ENCODE data around the gene ATAD3A. TPM values are rescaled to one million over a fixed set of nuclear protein-coding genes. Genes with fewer than 3 reads are reported as not detected.
A peak's percentile ranks its signal among the peaks of the same experiment; 100 is the strongest.

ATAD3A gene
- total RNA-seq, 2 experiments from 2014 or later: 32.6 to 33.6 TPM

GRCh38 chr1:1541956-1542765, 30.2 kb downstream of the ATAD3A start:
- Mint-ChIP-seq H3K36me3 (peaks cover 3% of the 10 kb centered on the region), H3K9me3 (no peaks in the 10 kb centered on the region), H3K4me3 (no peak overlapping the region), H3K27ac (no peak overlapping the region), H3K4me1 (no peaks in the 10 kb centered on the region), H3K27me3 (no peaks in the 10 kb centered on the region)
- DNase-seq: no peak
- ATAC-seq (ENCODE audit: low read depth): no peak
- POLR2A ChIA-PET: no interaction called here

- H3K27ac Mint-ChIP-seq: no peak overlapping the region
- no peaks in the 10 kb centered on the region for H3K27me3 Mint-ChIP-seq
- peaks cover 3% of the 10 kb centered on the region for H3K36me3 Mint-ChIP-seq
- no peak for ATAC-seq (ENCODE audit: low read depth)
- POLR2A ChIA-PET: no interaction called here
- H3K4me1 Mint-ChIP-seq: no peaks in the 10 kb centered on the region
- DNase-seq: no peak
- no peaks in the 10 kb centered on the region for H3K9me3 Mint-ChIP-seq
- H3K4me3 Mint-ChIP-seq: no peak overlapping the region
Observed at GRCh38 chr1:1542766-1543705, 31.1 kb downstream of the ATAD3A start.

GRCh38 chr1:1543706-1544099, 31.7 kb downstream of the ATAD3A start:
- ATAC-seq (ENCODE audit: low read depth) (no peak), DNase-seq (no peak)
- POLR2A ChIA-PET: no interaction called here
- peaks cover 3% of the 10 kb centered on the region for H3K36me3 Mint-ChIP-seq
- no peaks in the 10 kb centered on the region for H3K9me3 Mint-ChIP-seq
- no peaks in the 10 kb centered on the region for H3K27me3 Mint-ChIP-seq
- no peak overlapping the region for H3K27ac Mint-ChIP-seq
- no peak overlapping the region for H3K4me3 Mint-ChIP-seq
- H3K4me1 Mint-ChIP-seq: no peaks in the 10 kb centered on the region

- H3K27ac Mint-ChIP-seq: no peak overlapping the region
- H3K9me3 Mint-ChIP-seq: no peaks in the 10 kb centered on the region
- H3K4me3 Mint-ChIP-seq: no peak overlapping the region
- ATAC-seq (ENCODE audit: low read depth) (no peak), DNase-seq (no peak)
- no peaks in the 10 kb centered on the region for H3K4me1 Mint-ChIP-seq
- POLR2A ChIA-PET: no interaction called here
- no peaks in the 10 kb centered on the region for H3K27me3 Mint-ChIP-seq
- peaks cover 3% of the 10 kb centered on the region for H3K36me3 Mint-ChIP-seq
Observed at GRCh38 chr1:1544544-1544943, 32.6 kb downstream of the ATAD3A start.

- no peaks in the 10 kb centered on the region for H3K9me3 Mint-ChIP-seq
- H3K4me1 Mint-ChIP-seq: no peaks in the 10 kb centered on the region
- no peak overlapping the region for H3K27ac Mint-ChIP-seq
- no peak overlapping the region for H3K4me3 Mint-ChIP-seq
- no peaks in the 10 kb centered on the region for H3K27me3 Mint-ChIP-seq
- H3K36me3 Mint-ChIP-seq: peaks cover 3% of the 10 kb centered on the region
- DNase-seq: no peak
- POLR2A ChIA-PET: interaction anchor here (1.0 kb wide), 1 partner anchor 9 kb away, joined by 3 read pairs; no protein-coding TSS in a partner anchor
- ATAC-seq (ENCODE audit: low read depth): no peak
Observed at GRCh38 chr1:1545946-1546737, 34.2 kb downstream of the ATAD3A start.

GRCh38 chr1:1547011-1547410, 35.0 kb downstream of the ATAD3A start:
- Mint-ChIP-seq H3K4me1 (no peaks in the 10 kb centered on the region), H3K27ac (no peak overlapping the region), H3K27me3 (no peaks in the 10 kb centered on the region), H3K36me3 (peaks cover 1% of the 10 kb centered on the region), H3K4me3 (no peak overlapping the region), H3K9me3 (no peaks in the 10 kb centered on the region)
- DNase-seq: no peak
- ATAC-seq (ENCODE audit: low read depth): no peak
- POLR2A ChIA-PET: interaction anchor here (0.7 to 1.0 kb wide), 4 partner anchors 10 to 85 kb away, joined by 3 to 5 read pairs (median 3); no protein-coding TSS in a partner anchor

- Mint-ChIP-seq H3K4me1 (no peaks in the 10 kb centered on the region), H3K9me3 (no peaks in the 10 kb centered on the region), H3K36me3 (peaks cover 1% of the 10 kb centered on the region), H3K4me3 (no peak overlapping the region), H3K27ac (no peak overlapping the region), H3K27me3 (no peaks in the 10 kb centered on the region)
- ATAC-seq (ENCODE audit: low read depth) (no peak), DNase-seq (no peak)
- POLR2A ChIA-PET: interaction anchor here (0.8 to 1.0 kb wide), 2 partner anchors 10 to 12 kb away, joined by 3 read pairs; no protein-coding TSS in a partner anchor
Observed at GRCh38 chr1:1547476-1547875, 35.5 kb downstream of the ATAD3A start.

- no peak for DNase-seq
- H3K27ac Mint-ChIP-seq: no peak overlapping the region
- no peaks in the 10 kb centered on the region for H3K4me1 Mint-ChIP-seq
- POLR2A ChIA-PET: interaction anchor here (0.7 kb wide), 1 partner anchor 339 kb away, joined by 3 read pairs; no protein-coding TSS in a partner anchor
- H3K9me3 Mint-ChIP-seq: no peaks in the 10 kb centered on the region
- H3K27me3 Mint-ChIP-seq: no peaks in the 10 kb centered on the region
- no peak overlapping the region for H3K4me3 Mint-ChIP-seq
- H3K36me3 Mint-ChIP-seq: peaks cover 1% of the 10 kb centered on the region
- no peak for ATAC-seq (ENCODE audit: low read depth)
Observed at GRCh38 chr1:1548591-1548990, 36.6 kb downstream of the ATAD3A start.

GRCh38 chr1:1550087-1550486, 38.1 kb downstream of the ATAD3A start:
- ATAC-seq (ENCODE audit: low read depth) (no peak), DNase-seq (no peak)
- peaks cover 1% of the 10 kb centered on the region for H3K36me3 Mint-ChIP-seq
- H3K4me1 Mint-ChIP-seq: peaks cover 2% of the 10 kb centered on the region
- no peaks in the 10 kb centered on the region for H3K27me3 Mint-ChIP-seq
- H3K4me3 Mint-ChIP-seq: no peak overlapping the region
- no peak overlapping the region for H3K27ac Mint-ChIP-seq
- POLR2A ChIA-PET: no interaction called here
- no peaks in the 10 kb centered on the region for H3K9me3 Mint-ChIP-seq

- Mint-ChIP-seq H3K9me3 (no peaks in the 10 kb centered on the region), H3K27me3 (no peaks in the 10 kb centered on the region), H3K36me3 (no peaks in the 10 kb centered on the region), H3K4me1 (peaks cover 2% of the 10 kb centered on the region), H3K27ac (no peak overlapping the region), H3K4me3 (no peak overlapping the region)
- no peak for DNase-seq
- ATAC-seq (ENCODE audit: low read depth): peak; percentile 21
- POLR2A ChIA-PET: interaction anchor here (0.9 kb wide), 1 partner anchor 176 kb away, joined by 3 read pairs; the partner anchor contains the start of gene AURKAIP1
Observed at GRCh38 chr1:1550591-1551432, 38.9 kb downstream of the ATAD3A start.

GRCh38 chr1:1551524-1552262, 39.7 kb downstream of the ATAD3A start:
- peaks cover 2% of the 10 kb centered on the region for H3K4me1 Mint-ChIP-seq
- DNase-seq: no peak
- no peaks in the 10 kb centered on the region for H3K27me3 Mint-ChIP-seq
- no peak for ATAC-seq (ENCODE audit: low read depth)
- POLR2A ChIA-PET: interaction anchor here (0.9 kb wide), 1 partner anchor 177 kb away, joined by 3 read pairs; the partner anchor contains the start of gene AURKAIP1
- H3K27ac Mint-ChIP-seq: no peak overlapping the region
- H3K36me3 Mint-ChIP-seq: no peaks in the 10 kb centered on the region
- H3K4me3 Mint-ChIP-seq: no peak overlapping the region
- no peaks in the 10 kb centered on the region for H3K9me3 Mint-ChIP-seq

GRCh38 chr1:1552263-1552639, 40.3 kb downstream of the ATAD3A start:
- Mint-ChIP-seq H3K4me3 (no peak overlapping the region), H3K4me1 (peaks cover 2% of the 10 kb centered on the region), H3K9me3 (no peaks in the 10 kb centered on the region), H3K27me3 (no peaks in the 10 kb centered on the region), H3K27ac (no peak overlapping the region), H3K36me3 (no peaks in the 10 kb centered on the region)
- no peak for DNase-seq
- POLR2A ChIA-PET: interaction anchor here (0.7 kb wide), 2 partner anchors 13 to 45 kb away, joined by 4 to 5 read pairs; no protein-coding TSS in a partner anchor
- no peak for ATAC-seq (ENCODE audit: low read depth)

Measured in activated naive CD8-positive, alpha-beta T cell treated with anti-CD3 and anti-CD28 coated beads, Interleukin-2, amount 10 ng/mL, durations not matched to agents 7 days and 5 days (primary cell).